Left cardiac atrium (tissue), 4 donors: ENCODE measurements around the gene PPARGC1A. TPM values are rescaled to one million over a fixed set of nuclear protein-coding genes. Genes with fewer than 3 reads are reported as not detected.

ENCODE experiments used
- ATAC-seq, 2 donors: fragments of 200-7000 bp; cut with Tn5 transposase; one replicate each; pipeline ENCODE4 v1.9.1; 2020; ENCODE audit warnings: mild to moderate bottlenecking in 2 of 2, moderate library complexity in 2 of 2
- DNase-seq: peaks from one replicate; pipeline ENCODE4 v3.0.0-alpha.2; 2020
- intact Hi-C, 2 donors: fragments of 100-400 bp; cut with DNase I; formaldehyde crosslinking; loops; one replicate each; pipeline versions ENCODE4 v1.14.1 to v1.15.1; 2022 to 2023
- total RNA-seq, 2 donors: library from RNA; stranded (reverse); fragmentation: NEBNext Ultra II Directional; extraction: Animal tissue kit (Norgen Biotek cat#: 25700); gene quantifications; one replicate each; pipeline ENCODE4 v1.2.1, GENCODE V29; 2021
- donor health status: DM: no; HTN: yes; CAD: no.
- donor health status: DM: no; HTN: yes; CAD: no; lungs with severe emphysema.
- donor health status: DM: yes; HTN: yes; CAD: no.
- donor health status: Dilated cardiomyopathy.

Gene PPARGC1A
- total RNA-seq, 2 donors from 2014 or later: 75.4 to 180 TPM

DNA sequence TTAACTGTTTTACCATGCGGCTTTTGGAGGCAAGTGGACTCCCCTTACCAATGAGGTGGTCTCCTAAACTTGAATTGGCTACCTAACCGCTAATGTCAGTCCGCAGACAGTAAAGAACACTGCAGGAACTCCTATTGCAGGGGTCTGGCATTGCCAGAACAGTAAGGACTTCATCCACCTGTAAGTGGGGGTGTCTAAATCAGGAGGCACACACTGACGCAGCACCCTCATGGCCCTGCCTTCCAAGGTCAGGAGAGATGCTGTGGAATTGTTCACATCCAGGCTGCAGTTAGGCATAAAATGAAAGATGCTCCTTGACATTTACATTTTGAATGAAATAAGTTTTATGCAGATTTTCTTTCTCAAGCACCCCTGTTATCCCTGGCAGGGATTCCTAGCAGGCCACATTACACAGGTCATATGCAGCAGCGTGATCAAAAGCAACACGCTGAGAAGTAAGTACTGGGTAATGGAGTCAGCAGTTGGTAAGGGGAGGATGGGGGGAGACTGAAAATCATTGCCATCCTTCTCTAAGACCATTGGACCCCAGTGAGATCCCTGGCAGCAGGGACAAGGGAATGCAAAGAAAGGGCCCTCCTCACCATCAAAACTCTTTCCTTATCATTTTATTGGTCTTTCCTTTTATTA, 3.8 kb downstream of the PPARGC1A start:
- ATAC-seq: no peak
- intact Hi-C loops: loop anchor here in 1 of 2 donors (5.0 kb wide), 1 partner anchor 46 kb away; no protein-coding TSS in a partner anchor
- no peak for DNase-seq

DNA sequence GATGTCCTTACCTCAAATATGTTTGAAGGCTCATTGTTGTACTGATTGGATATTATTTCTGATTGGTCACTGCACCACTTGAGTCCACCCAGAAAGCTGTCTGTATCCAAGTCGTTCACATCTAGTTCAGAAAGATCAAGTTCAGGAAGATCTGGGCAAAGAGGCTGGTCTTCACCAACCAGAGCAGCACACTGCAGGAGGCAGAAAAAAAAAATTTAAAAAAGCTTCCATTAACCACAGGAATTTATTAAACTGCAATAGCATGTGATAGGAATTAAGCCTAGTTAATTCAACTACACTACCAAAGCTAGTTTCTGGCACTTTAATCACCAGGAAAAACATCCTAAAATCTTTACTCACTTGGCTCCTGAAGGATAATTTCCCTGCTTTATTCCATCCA, 5.1 kb downstream of the PPARGC1A start:
- intact Hi-C loops: loop anchor here in 1 of 2 donors (5.0 kb wide), 1 partner anchor 48 kb away; no protein-coding TSS in a partner anchor
- no peak for ATAC-seq

GRCh38 chr4:23884261-23884660, 5.6 kb downstream of the PPARGC1A start:
- no peak for DNase-seq
- ATAC-seq: no peak
- intact Hi-C loops: no loop called here

More for the DNA sequence above, 5.1 kb downstream of the PPARGC1A start:
- DNase-seq: no peak

- no peak for ATAC-seq
- DNase-seq: no peak
- intact Hi-C loops: no loop called here
Measured at GRCh38 chr4:23882976-23883531, 6.8 kb downstream of the PPARGC1A start.

- DNase-seq (no peak), ATAC-seq (peak in 1 of 2 donors; percentile 19)
- intact Hi-C loops: no loop called here
Measured at GRCh38 chr4:23881674-23882337, 8.0 kb downstream of the PPARGC1A start.

GRCh38 chr4:23881052-23881501, 8.8 kb downstream of the PPARGC1A start:
- intact Hi-C loops: no loop called here
- peak in 1 of 2 donors; percentile 16 for ATAC-seq
- DNase-seq: no peak

GRCh38 chr4:23878912-23879732, 10.7 kb downstream of the PPARGC1A start:
- intact Hi-C loops: no loop called here
- no peak for DNase-seq
- peak in 1 of 2 donors; percentile 23 for ATAC-seq

- intact Hi-C loops: no loop called here
- DNase-seq (no peak), ATAC-seq (no peak)
Measured at GRCh38 chr4:23878246-23878891, 11.5 kb downstream of the PPARGC1A start.

DNA sequence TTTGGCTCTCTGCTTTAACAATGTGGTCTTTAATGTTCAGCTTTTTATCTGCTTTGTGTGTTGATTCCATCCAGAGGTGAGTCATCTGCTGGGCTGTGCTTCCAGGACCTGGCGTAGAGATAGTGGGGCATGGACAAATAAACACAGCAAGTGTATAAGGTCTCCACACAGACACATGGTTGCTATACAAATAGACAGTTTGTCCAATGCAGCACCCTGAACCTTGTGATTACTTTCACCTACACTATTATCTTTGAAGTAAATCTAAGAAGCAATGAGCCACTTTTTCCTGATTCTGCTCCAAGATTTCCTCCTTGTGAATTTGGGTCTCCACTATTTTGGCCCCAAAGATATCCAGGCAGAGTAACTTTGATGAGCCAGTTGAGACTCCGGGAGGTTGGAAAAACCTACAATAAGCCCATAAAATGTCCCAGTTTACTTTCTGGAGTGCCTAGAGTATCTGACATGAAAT, 12.1 kb downstream of the PPARGC1A start:
- intact Hi-C loops: no loop called here
- ATAC-seq (peak in 1 of 2 donors; percentile 86), DNase-seq (no peak)

GRCh38 chr4:23876418-23877089, 13.3 kb downstream of the PPARGC1A start:
- intact Hi-C loops: no loop called here
- no peak for DNase-seq
- no peak for ATAC-seq

DNA sequence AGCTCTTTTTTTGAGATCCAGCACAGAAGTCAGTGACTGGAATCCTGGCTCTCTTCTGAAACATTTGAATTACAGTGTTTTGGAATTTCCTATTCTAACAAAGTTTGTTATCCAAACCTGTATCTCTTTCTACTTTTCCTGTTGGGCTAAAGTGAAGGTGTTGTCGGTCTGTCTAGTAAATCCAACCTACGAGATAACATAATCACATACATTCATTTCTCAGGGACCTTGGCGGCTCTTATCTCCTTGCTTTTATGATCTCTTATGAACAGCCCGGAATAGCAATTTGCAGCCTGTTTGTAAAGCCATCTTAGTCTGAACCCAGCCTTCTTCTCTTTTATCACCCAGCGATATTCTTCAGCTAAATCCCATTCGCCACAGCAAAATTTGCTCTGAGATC, 14.5 kb downstream of the PPARGC1A start:
- no peak for ATAC-seq
- no peak for DNase-seq
- intact Hi-C loops: no loop called here

DNA sequence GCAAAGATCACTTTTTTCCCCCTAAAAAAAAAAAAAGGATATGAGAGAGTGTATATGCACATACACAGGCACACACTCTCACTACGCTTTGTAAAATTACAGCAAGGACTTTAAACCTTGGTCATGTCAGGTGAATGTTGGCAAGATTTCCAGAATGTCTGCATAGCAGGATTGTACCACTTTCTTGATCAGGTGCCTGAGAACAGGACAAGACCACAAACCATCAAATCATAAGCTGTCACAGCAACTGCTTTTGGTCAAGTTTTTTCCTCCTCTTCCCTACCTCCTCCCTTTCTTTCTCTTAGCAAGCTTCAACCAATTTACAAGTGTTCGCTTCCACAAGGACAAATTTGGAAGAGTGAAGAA, 15.3 kb downstream of the PPARGC1A start:
- DNase-seq: no peak
- no peak for ATAC-seq
- intact Hi-C loops: no loop called here

DNA sequence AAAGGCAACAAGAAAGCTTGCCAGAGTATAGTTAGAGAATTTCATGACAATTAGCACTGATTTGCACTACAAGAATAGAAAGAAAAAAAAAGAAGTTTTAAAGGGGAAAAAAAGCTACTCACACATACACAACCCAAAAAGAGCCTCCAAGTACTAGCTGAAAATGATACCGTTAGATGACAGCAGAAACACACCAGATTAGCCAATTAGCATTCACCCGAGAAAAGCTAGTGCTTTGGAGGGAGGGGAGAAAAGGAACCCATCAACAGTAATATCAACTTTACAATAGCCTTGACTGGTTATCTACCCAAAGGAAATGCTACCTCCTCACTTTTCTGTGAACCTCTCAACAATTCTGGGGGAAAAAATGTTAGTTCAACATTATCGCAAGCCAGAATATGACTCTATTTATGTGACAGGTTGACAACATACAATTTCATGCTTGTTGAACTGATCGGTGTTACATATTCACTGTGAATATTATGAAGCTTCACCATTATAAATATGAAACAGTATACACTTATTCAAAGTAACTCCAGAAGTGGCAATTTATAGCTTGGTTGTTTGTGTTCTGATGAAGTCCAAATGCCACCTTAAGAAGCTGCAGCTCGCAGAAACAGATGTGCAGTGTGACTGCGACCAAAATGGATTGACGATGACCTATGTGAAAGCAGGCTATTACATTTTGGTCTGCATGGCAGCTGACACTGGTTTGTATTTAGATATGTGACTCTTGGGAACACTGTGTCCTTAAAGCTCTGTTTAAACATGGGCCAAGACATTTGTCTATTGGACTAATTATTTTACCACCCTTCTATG, 15.9 kb downstream of the PPARGC1A start:
- ATAC-seq: peak; percentile 38 to 51
- DNase-seq: no peak
- intact Hi-C loops: no loop called here

- no peak for DNase-seq
- peak; percentile 32 to 35 for ATAC-seq
- intact Hi-C loops: no loop called here
Measured at GRCh38 chr4:23871426-23871825, 18.4 kb downstream of the PPARGC1A start.

- DNase-seq (no peak), ATAC-seq (peak; percentile 43 to 54)
- intact Hi-C loops: no loop called here
Measured at GRCh38 chr4:23866450-23867075, 23.3 kb downstream of the PPARGC1A start.

DNA sequence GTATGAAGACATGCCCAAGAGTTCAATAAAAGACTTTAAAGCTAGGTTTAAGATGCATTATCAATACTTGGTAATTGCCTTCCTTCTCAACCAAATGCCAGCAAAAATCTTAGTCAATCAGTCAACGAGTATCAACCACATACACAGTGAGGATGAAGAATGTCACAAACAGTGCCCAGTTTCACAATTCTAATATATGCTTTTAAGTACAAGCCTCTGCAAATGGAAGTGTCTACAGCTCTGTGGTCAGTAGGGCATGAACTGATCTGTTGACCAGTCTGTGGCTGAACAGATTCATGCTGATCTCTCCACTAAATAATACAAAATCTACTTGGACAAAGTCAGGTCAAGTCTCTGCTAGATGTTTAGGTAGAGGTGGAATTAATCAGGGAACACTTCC, 27.9 kb downstream of the PPARGC1A start:
- intact Hi-C loops: no loop called here
- DNase-seq (no peak), ATAC-seq (no peak)

DNA sequence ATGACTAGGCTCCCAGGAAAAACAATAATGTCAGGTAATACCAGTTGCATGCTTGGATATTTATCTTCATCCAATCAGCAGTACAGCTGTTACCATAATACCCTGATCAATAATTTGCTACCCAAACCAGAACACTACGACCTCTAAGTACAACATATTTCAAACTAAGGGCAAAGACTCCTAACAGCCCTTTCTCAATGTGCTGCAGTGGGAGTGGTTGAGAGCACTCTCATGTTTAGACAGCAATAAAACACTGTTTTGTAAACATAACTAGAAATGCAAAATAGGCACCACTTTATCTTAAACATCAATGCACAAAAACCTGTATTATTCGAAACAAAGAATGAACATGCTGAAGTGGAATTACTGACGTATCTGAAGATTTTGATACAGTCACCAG, 28.9 kb downstream of the PPARGC1A start:
- intact Hi-C loops: no loop called here
- DNase-seq (no peak), ATAC-seq (no peak)
